GM12801 (cell line): ENCODE measurements around the gene SUPV3L1.

Experiments
- CTCF ChIP-seq: IDR thresholded peaks from one replicate; pipeline ENCODE4 v1.5.1; 2011; ENCODE audit warnings: control low read depth; ENCODE audit not compliant: insufficient read length; ENCODE audit errors: extremely low read depth

SUPV3L1 gene

GRCh38 chr10:69232736-69233480 is 52.9 kb downstream of the SUPV3L1 start:
- TF ChIP-seq CTCF: no peak

DNA sequence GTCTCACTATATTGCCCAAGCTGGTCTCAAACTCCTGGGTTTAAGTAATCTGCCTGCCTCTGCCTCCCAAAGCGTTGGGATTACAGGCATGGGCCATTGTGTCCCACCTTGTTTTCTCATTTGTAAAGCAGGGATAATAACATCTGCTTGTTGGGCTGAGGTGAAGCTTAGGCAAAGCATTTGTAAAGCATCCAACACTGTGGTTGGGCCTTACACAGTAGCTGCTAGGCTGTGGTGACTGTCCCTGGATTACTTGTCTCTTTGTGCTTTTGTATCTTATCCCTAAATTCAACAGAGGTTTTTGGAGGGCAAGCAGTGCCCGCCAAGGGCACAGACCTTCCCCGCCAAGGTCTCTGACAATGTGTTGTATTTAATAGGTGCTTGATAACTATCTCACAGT is 54.4 kb downstream of the SUPV3L1 start:
- TF ChIP-seq CTCF: no peak

- TF ChIP-seq CTCF: peak; percentile 58
Observed at GRCh38 chr10:69237528-69238159, 57.6 kb downstream of the SUPV3L1 start.

DNA sequence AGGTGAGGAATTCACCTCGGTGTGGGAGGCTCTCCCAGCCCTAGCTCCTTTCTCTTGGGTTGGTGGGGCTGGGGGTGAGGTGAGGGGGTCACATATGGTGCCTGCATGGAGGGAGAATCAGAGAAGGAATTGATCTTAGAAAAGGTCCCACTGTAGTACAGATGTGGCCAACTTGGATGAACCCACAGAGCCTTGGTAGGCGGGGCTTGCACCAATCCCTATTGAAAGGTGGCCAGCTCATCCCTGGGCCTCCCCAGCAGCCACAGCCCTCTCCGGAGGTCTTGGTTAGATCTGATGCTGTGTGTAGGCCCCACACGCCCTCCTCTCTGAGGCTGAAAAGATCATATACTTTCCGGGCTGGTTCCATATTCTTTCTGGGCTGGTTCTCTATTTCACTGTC is 59.1 kb downstream of the SUPV3L1 start:
- no peak for TF ChIP-seq CTCF

GRCh38 chr10:69239816-69240434 is 59.9 kb downstream of the SUPV3L1 start:
- TF ChIP-seq CTCF: no peak

GRCh38 chr10:69240455-69240854 is 60.4 kb downstream of the SUPV3L1 start:
- no peak for TF ChIP-seq CTCF

GRCh38 chr10:69241575-69241974 is 61.5 kb downstream of the SUPV3L1 start:
- TF ChIP-seq CTCF: no peak
